Kidney tubule cell (primary cell): Measurements from ENCODE around the gene PARP14.
"Not testable (repeated sequence)": the region's sequence is repeated elsewhere in the genome, so short reads cannot be mapped to it uniquely, and the experiment has no call there.

Experiments used
- DNase-seq: peaks from one replicate; pipeline ENCODE4 v3.0.0-alpha.2; 2018; ENCODE audit warnings: low spot score

PARP14 gene

DNA sequence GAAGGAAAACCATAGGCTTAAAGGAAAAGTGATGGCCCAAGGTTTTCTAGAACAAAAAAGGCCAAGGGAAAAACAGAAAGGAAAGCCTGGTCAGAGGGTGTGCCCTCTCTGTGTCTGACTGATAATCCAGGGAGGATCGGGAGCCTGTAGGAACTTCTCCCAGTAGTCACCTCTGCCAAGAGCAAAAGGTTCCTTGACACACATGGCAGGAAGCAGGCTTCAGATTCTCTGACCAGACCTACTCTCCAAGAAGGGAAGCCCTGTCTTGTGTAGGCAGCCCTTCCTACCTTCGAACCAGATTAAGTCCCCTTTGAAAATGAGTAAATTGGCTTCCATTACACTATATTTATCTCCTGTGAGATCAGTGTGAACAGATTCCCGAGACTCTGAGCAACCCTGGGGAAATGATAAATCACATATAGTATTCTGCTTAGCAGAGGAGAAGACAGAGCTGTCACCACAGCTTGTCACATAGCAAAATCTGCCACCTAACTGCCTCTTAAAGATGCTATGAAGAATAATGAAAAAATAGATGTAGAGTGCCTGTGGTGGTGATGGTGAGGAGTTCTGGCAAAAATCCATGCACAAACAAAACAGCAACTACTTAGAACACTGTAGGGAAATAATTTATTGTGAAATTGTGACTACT is 38.8 kb downstream of the PARP14 start:
- DNase-seq = no peak

GRCh38 chr3:122725106-122725505 is 44.5 kb downstream of the PARP14 start:
- no peak for DNase-seq

DNA sequence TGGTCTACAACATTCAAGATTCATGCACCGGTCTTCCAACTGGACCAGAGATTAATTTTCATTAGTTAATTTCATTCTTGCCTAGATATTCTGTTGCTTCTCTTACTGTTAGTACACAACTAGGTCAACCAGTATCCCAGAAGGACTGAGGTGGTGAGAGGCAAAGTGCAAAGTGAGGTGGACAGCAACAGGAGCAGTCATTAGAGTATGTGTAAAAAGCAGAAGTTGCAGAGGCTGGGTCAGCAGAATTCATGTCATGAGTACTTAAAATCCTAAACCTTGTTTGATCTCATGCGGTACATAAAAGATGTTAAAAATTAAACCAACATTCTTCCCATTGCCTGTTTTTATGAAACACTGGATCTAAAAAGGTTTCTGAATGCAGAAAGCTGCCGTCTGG is 46.7 kb downstream of the PARP14 start:
- DNase-seq = no peak

DNA sequence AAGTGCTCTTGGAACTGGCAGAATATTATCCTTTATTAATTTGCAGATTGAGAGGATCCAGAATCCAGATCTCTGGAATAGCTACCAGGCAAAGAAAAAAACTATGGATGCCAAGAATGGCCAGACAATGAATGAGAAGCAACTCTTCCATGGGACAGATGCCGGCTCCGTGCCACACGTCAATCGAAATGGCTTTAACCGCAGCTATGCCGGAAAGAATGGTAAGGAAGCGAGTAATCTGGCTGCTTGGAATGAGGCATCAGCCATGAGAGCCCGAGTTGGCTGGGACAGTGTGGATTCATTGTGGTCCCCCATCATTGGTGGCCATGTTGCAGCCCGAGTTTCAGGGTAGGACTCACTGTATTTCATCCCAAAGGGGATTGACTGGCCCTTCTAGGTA is 47.1 kb downstream of the PARP14 start:
- DNase-seq = no peak

- DNase-seq = no peak
These were observed 47.5 kb downstream of the PARP14 start for GRCh38 chr3:122728186-122728585.

DNA sequence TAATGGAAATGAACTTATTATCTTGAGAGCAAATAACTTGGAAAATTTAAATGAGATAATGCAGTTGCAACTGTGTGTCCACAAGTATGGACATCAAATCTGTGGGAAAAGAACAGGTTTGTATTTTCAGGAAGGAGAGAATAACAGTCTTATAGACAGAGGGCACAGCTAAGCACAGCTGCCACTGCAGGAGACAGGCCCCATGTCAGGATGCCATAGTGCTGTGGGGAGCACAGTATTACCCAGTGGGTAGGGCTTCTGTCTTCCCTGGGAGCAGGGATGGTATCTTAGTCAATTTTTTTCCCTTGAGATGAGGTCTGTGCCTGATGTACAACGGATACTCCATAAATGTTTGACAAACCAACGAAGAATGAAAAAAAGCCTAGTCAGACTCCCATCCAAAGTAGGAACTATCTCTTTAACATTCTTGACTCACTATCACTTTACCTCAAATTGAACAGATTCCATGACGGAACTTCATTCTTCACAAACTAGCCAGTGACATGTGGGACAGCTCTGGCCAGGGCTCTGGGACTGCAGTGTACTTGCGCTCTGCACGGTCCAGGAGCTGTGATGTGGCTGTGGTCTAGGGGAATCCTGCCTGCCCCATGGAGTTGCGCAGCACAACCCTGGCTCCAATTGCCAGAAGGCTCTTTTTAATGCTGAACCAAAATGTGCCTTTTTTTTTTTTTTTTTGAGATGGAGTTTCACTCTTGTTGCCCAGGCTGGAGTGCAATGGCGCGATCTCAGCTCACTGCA is 48.3 kb downstream of the PARP14 start:
- no peak for DNase-seq

DNA sequence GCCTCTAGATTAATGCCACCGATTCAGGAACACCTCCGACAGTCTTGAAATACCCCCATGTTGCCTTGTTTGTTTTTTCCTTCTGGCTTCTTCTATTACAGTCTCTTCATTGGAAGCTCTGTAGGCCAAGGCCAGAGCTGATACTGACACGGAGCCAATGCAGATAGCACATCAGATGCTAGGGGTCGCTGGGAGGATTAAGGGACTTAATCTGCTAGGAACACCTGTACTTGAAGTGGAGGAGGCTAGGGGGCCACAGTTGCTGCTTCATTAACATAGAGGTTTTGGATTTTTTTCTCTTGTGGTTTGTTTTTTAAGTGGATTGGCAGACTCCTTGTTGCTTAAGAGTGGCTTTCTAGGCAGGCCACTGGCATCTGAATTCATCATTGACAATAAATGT is 49.6 kb downstream of the PARP14 start:
- no peak for DNase-seq

- DNase-seq = not testable (repeated sequence)
These were observed 52.3 kb downstream of the PARP14 start for GRCh38 chr3:122732682-122733525.

DNA sequence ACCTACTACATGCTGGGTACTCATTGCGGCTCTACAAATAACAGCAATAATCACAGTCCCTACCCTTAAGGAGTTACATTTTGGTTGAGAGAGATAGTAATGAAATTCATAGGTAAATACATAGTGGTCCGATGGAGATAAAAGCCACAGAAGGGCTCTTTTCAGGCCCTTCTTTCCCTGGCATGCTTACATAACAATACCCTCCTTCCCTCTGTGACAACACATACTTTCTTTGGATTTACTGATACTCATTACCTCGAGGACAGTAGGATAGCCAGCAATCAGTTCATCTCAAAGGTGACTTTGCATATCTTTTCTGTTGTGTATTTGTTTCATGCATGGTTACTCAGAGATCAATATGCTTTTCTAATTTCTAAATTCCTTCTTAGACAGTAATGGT is 58.5 kb downstream of the PARP14 start:
- DNase-seq = no peak

DNA sequence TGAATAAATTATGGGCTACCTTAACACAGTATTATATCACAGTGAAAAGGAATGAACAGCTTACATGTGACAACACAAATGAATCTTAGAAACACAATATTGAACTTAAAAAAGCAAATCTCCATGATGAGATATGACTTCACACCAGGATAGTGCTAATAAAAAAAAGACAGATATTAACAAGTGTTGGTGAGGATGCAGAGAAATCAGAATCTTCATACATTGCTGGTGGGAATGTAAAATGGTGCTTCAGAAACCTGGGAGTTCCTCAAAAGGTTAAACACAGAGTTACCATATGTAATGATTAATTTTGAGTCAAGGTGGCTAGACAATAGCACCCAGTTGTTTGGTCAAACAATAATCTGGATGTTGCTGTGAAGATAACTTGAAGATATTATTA is 61.6 kb downstream of the PARP14 start:
- no peak for DNase-seq

DNA sequence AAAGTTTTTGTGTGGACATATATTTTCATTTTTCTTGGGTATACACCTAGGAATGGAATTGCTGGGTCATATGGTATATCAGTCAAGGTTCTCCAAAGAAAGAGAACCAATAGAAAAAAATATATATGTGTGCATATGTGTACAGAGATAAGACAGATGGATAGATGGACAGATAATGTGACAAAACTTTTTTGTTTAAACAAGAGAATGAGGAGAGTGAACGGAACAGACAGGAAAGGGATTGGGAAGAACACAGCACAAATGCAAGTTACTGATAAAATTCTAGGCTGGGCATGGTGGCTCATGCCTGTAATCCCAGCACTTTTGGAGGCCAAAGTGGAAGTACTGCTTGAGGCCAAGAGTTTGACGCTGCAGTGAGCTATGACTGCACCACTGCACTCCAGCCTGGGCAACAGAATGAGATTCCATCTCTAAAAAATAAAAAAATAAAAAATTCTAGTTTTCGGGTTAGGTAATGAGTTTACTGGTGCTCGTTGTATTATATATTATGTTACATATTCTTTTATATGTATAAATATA is 63.0 kb downstream of the PARP14 start:
- no peak for DNase-seq

DNA sequence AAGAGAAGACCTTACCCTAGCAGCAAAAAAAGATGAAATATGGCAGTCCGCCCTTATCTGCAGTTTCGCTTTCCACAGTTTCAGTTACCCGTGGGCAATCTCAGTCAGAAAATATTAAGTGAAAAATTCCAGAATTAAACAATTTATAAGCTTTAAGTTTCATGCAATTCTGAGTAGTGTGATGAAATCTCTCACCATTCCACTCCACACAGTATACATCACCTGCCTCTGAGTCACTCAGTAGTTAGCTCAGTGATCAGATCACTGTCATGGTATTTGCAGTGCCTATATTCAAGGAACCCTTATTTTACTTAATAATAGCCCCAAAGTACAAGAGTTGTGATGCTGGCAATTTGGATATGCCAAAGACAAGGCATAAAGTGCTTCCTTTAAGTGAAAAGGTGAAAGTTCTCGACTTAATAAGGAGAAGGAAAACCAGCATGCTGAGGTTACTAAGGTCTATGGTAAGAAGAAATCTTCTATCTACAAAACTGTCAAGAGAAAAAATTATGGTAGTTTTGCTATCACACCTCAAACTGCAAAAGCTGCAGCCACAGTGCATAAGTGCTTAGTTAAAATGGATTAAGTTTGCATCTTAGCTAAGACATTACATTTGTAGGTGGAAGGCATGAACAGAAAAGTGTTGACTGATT is 64.9 kb downstream of the PARP14 start:
- DNase-seq = peak; percentile 41

- DNase-seq = not testable (repeated sequence)
These were observed 66.7 kb downstream of the PARP14 start for GRCh38 chr3:122747295-122747694.

- no peak for DNase-seq
These were observed 67.7 kb downstream of the PARP14 start for GRCh38 chr3:122748347-122748746.

GRCh38 chr3:122754929-122755328 is 74.3 kb downstream of the PARP14 start:
- DNase-seq = peak; percentile 71

- no peak for DNase-seq
These were observed 74.9 kb downstream of the PARP14 start for GRCh38 chr3:122755491-122755890.

GRCh38 chr3:122758877-122759560 is 78.4 kb downstream of the PARP14 start:
- DNase-seq = no peak

GRCh38 chr3:122760453-122761271 is 80.0 kb downstream of the PARP14 start:
- peak; percentile 65 for DNase-seq

- no peak for DNase-seq
These were observed 85.8 kb downstream of the PARP14 start for GRCh38 chr3:122766430-122766829.

GRCh38 chr3:122767540-122768372 is 87.1 kb downstream of the PARP14 start:
- DNase-seq = no peak
